GM18507 (cell line): Measurements from ENCODE around the gene VRTN.
"Not testable (repeated sequence)": the region's sequence is repeated elsewhere in the genome, so short reads cannot be mapped to it uniquely, and the experiment has no call there.

Experiments used
- DNase-seq: peaks from one replicate; pipeline ENCODE4 v3.0.0; 2011; ENCODE audit warnings: low read depth; ENCODE audit not compliant: insufficient read length; ENCODE audit errors: extremely low spot score
- FAIRE-seq: peaks from 2 replicates; lab custom pipeline; 2011; peaks lifted over from hg19 to GRCh38; lab: Jason Lieb, UNC

Gene VRTN, protein sequence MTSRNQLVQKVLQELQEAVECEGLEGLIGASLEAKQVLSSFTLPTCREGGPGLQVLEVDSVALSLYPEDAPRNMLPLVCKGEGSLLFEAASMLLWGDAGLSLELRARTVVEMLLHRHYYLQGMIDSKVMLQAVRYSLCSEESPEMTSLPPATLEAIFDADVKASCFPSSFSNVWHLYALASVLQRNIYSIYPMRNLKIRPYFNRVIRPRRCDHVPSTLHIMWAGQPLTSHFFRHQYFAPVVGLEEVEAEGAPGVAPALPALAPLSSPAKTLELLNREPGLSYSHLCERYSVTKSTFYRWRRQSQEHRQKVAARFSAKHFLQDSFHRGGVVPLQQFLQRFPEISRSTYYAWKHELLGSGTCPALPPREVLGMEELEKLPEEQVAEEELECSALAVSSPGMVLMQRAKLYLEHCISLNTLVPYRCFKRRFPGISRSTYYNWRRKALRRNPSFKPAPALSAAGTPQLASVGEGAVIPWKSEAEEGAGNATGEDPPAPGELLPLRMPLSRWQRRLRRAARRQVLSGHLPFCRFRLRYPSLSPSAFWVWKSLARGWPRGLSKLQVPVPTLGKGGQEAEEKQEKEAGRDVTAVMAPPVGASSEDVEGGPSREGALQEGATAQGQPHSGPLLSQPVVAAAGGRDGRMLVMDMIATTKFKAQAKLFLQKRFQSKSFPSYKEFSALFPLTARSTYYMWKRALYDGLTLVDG

DNA sequence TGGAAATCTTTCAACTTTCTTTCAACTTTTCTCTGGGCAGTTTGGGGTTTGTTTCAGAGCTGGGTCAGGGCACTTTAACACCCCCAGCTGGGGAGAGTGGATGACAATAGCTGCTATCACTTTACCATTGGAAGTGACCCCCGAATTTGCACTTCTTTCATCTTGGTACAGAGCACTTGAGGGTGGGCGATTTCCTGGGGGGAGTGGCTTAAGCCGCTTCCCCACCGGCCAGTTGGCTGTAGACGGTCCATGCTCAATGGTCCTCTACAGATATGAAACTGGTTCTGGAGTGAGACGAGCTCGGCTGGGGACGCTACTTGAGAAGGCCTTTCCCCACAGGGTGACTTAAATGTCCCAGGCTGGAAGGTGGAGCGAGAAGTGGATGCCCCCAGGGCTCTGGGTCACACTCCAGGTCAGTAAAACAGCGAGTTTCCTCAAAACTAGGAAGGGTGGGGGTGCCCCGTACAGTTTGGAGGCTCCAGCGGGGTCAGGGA is at the start of gene VRTN:
TSS of gene VRTN (plus strand) at position 231 of the 494 bp plus-strand sequence. CDS start 8,313 bp downstream, outside the sequence.
- DNase-seq (no peak), FAIRE-seq (no peak)

DNA sequence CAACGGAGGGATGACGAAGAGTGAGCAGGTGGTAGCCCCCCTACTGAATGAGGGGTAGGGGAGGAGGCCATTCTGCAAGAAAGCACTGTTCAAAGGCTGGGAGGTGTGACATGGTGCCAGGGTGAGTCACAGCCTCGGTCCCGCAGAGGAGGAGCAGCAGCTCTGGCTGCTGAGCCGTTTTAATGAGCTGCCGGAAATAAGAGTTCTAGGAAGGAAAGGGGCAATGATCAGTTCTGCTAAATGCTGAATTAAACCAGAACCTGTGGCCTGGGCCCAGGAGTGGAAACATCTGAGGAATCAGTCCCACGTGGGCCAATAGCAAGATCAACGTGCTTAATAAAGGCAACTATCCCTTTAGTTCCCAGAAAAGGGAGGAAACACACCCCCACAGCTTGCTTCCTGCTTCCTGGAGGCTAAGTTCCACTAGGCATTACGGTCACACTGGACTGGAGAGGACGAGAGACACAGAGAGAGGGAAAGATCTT is 49.2 kb upstream of the VRTN start:
- FAIRE-seq, result no peak
- no peak for DNase-seq

DNA sequence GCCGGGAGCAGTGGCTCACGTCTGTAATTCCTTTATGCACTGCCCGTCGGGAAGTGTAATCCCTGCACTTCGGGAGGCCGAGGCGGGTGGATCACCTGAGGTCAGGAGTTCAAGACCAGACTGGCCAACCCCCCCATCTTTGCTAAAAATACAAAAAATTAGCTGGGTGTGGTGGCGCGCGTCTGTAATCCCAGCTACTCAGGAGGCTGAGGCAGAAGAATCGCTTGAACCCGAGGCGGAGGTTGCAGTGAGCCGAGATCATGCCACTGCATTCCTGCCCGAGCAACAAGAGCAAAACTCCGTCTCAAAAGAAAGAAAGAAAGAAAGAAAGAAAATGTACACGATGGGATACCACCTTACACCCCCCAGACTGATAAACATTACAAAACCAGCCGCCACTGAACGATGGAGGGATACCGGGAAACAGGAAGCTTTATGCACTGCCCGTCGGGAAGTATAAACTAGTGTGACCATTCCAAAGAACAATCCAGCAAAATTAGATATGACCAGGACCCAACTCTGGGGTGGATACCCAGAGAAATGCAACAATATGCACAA is 46.6 kb upstream of the VRTN start:
- no peak for DNase-seq
- FAIRE-seq, result no peak

DNA sequence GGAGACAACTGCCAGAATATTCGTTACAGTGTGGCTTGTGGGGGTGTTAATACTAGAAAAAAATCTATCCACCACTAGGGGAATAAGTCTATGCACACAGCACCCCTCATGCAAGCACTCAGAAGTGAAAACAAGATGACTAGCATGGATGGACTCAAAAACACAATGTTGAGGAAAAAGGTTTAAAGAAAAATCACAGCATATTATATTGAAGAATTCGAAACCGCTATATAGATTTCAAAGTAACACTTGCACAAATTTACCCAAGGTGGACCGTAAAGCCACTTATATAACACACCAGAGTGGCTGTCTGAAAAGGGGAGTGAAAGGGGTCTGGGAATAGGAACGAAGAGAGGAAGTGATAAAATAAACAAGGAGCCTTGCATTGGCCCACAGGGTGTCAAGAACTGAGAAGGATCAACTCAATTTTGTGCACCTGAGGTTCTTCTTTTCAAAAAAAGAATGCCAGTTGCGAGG is 46.1 kb upstream of the VRTN start:
- FAIRE-seq (peak; percentile 62), DNase-seq (peak; percentile 33)

DNA sequence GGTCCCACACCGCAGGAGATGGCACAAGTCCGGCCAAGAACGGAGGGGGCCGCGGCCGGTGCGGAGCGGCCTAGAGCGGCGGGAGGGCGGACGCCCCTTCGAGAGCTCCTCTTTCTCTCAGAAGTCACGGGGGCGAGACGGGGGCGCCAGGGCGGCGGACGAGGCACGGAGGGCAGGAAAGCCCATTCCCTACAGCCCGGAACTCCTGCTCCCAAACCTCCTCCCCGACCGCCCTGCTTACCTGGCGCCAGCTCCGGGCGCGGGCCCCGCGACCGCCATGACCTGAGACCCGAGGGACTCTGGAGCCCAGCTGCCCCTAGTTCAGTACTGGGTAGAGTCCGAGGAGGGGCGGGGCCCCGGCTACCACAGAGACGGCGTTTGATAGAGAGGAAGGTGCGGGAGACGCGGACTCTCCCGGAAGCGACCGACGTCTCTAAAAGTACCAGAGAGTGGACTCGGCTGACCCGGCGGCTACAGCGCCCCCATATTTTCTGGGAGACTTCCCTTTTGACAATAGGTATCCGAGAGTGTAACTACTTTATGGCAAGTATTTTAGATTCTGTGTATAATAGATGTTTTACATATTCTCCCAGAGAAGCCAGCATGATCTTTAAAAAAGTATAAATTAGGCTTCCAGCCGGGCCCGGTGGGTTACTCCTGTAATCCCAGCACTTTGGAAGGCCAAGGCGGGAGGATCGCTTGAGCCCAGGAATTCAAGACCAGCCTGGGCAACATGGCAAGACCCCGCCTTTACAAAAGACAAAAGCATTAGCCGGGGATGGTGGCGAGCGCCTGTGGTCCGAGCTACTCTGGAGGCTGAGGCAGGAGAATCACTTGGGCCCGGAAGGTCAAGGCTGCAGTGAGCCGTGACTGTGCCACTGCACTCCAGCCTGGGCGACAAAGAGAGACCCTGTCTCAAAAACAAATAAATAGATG is 45.4 kb upstream of the VRTN start, which contains the start of gene ABCD4:
TSS of gene ABCD4 (minus strand) at position 301 of the 936 bp plus-strand sequence. CDS start at position 279, 22 bp downstream.
- peak; percentile 87 for FAIRE-seq

DNA sequence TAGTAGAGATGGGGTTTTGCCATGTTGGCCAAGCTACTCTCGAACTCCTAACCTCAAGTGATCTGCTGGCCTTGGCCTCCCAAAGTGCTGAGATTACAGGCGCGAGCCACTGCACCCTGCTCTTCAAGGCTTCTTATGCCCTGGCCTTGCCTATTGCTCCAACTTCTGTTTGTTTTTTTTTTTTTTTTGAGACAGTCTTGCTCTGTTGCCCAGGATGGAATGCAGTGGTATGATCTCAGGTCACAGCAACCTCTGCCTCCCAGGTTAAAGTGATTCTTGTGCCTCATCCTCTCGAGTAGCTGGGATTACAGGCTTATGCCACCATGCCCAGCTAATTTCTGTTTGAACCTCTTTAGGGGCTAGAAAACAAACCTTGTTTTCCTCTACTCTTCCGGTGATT is 39.6 kb upstream of the VRTN start:
- DNase-seq (no peak), FAIRE-seq (no peak)

More for the DNA sequence above, 45.4 kb upstream of the VRTN start, which contains the start of gene ABCD4:
- DNase-seq, result peak; percentile 82

DNA sequence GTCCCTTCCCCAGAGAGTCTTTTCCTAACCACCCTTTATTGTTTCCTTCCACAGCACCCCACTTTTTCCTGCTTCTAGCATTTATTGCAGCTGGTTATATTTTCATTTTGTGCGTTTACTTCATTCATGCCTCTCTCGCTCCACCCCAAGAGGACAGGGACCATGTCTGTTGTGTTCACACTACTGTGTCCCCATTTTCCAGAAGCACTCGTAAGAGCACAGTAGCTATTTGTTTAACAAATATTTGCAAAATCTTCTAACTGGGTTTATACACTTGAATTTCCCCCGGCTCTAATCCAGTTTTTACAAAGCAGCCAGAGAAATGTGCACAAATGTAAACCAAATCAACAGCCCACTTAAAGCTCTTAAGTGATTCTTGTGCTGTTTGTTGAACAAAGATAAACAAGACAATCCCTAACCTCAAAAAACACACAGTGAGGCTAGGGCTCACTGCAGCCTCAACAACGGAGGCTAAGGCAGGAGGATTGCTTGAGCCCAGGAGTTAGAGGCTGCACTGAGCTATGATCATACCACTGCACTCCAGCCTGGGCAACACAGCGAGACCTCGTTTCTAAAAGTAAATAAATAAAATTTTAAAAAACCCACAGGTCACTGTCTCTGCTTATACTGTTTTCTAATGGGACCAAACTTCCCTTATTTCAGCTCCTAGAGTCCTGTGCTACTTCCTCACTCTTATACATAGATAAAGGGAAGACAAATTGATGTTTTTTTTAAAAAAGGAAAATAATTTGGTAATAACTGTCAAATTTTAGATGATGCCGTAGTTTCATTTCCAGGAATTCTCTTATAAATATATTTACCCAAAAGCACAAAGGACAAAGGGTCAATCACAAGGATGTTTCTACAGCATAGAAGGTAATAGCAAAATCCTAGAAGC is 38.9 kb upstream of the VRTN start:
- no peak for DNase-seq

DNA sequence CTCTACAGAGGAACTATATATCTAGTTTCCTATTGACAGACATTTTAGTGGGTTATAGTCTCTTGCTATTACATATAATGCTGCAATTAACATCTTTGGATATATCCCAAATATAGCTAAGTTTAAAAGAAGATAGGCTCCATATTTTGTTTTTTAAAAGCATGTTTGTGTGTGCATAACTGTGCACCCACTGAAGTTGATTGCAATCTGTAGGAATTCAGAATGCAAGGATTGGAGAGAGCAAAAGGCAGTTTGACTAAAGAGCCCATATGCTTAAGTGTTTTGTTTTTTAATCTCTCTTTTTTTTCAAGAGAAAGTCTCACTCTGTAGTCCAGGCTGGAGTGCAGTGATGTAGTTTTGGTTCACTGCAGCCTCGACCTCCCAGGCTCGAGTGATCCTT is 36.1 kb upstream of the VRTN start:
- no peak for DNase-seq
- FAIRE-seq, result no peak

More for the DNA sequence above, 38.9 kb upstream of the VRTN start:
- no peak for FAIRE-seq

DNA sequence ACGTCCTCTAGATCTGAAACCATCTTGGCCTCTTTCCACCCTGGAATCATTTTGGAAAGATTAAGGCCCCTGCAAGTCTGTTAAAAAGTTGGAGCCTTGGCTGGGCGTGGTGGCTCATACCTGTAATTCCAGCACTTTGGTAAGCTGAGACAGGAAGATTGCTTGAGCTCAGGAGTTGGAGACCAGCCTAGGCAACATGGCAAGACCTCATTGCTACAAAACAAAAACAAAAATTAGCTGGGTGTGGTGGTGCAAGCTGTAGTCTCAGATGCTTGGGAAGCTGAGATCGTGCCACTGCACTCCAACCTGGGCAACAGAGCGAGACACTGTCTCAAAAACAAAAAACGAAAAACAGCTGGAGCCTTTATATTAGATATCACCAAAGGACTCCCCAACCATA is 34.7 kb upstream of the VRTN start:
- no peak for FAIRE-seq
- no peak for DNase-seq

DNA sequence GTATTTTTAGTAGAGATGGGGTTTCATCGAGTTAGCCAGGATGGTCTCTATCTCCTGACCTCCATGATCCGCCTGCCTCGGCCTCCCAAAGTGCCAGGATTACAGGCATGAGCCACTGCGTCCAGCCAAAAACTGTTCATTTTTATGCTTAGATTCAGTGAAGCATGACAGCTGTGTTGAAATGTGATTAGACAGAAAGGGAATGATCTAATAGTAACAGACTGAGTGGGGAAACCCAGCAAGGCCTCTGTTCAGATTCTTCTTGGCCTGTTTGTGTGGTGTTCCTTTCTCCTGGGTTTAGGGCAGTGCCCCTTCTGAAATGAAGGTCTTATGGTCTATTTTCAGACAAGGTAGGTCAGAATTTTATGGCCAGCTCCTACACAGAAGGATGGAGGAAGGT is 33.7 kb upstream of the VRTN start:
- DNase-seq (no peak), FAIRE-seq (no peak)

DNA sequence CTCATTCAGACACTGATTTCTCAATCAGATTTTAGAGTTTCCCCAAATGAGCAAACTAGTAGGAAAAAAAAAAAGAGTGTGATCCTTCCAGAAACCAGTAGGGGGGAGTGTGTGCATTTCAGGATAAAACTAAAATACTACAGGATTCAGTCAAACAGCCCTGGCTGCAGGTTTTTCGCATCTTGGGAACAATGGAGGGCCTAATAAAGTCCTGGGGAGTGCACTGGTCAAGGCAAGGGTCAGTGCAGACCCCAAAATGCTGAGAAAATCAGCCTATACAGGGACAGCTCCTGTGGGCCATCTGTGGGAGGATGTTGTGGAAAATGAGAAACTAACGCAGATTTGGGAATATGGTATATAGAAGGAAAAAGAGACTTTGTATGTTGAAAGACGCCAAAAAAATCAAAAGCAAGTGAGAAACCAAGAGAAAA is 23.3 kb upstream of the VRTN start:
- peak; percentile 44 for FAIRE-seq

DNA sequence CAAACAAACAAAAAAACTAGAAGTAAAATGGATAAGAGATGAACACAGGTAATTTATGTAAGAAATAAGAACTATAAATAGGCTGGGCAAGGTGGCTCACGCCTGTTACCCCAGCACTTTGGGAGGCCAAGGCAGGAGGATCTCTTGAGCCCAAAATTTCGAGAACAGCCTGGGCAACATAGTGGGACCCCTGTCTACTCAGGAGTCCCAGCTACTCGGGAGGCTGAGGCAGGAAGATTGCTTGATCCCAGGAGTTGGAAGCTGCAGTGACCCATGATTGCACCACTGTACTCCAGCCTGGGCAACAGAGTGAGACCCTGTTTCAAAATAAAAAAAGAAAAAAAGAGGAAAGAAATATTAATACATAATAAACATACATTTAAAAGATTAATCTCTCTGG is 22.8 kb upstream of the VRTN start:
- no peak for FAIRE-seq
- no peak for DNase-seq

More for the DNA sequence above, 23.3 kb upstream of the VRTN start:
- no peak for DNase-seq

DNA sequence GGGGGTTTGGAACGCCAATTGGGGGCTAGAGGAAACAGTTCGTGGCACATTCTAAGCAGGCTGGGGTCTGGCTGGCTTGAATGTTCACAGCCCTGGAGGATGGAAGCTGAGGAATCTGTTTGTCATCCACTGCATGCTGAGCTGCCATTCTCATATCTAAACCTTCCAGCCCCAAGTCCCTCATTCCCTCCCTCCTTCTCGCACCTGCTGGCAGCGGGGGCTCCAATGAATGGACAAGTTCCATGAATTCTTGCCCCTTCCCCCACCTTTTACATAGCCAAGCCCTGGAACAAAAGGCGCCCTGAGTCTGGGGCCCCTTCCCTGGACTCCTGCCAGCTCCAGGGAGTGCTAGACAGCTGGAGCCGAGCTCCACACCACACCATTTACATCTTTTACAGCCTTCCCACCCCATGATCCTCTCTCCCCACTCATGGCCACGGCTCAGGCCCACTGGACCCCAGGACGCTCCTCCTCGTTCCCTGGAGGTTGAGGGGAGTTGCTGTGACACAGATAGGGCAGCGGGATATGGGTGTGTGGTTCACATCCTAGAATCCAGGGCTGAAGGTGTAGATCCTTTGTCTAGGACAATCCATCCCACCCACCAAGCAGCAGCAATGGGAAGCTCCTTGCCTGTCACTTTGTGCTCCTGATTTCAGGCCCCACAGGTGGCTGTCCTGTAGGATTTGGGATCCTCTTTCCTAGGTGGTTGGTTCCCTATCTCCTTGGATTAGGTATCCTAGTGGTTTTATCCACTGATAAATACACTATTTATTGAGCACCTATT is 21.7 kb upstream of the VRTN start:
- DNase-seq (no peak), FAIRE-seq (no peak)

DNA sequence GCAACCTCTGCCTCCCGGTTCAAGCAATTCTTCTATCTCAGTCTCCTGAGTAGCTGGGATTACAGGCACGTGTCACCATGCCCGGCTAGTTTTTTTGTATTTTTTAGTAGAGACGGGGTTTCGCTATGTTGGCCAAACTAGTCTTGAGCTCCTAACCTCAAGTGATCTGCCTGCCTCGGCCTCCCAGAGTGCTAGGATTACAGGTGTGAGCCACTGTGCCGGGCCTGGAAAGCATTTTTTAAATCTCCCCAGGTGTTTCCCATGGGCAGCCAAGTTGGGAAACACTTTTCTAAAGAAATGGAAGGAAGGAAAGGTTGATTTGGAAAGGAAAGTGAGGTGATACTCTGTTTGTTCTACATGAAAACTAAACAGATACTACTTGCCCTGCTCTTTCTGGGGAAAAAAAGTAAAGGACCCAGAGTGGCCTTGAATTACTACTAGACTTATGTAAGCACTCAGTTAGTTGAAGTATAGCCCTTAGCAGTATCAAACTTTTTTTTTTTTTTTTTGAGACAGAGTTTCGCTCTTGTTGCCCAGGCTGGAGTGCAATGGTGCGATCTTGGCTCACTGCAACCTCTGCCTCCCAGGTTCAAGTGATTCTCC is 18.2 kb upstream of the VRTN start:
- FAIRE-seq, DNase-seq: not testable (repeated sequence)

DNA sequence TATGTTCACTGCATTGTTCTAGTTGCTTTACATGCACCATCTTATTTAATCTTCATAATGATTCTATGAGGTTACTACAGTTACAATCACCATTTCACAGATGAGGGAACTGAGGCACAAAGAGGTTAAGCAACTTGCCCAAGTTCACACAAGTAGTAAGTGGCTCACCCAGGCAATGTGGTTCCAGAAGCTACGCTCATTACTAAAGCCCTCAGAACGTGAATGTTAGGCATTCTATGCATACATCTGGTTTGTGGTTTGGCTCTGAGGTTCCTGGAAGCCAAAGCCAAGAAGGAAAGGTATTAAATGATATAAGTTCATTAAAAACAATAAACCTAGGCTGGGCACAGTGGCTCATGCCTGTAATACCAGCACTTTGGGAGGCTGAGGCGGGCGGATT is 14.4 kb upstream of the VRTN start:
- FAIRE-seq (no peak), DNase-seq (no peak)

DNA sequence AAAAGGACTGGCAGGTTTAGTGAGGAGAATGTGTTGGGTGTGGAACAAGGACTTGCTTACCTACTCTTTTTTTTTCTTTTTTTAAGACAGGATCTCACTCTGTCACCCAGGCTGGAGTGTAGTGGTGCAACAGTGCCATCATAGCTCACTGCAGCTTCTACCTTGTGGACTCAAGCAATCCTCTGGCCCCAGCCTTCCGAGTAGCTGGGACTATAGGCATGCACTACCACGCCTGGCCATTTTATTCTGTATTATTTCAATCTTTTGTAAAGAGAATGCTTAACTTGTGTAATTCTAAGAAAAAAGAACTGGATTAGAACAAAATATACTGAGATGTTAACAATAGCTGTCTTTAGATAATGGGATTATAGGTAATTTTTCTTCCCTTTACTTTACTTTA is 1.9 kb upstream of the VRTN start:
- FAIRE-seq (no peak), DNase-seq (no peak)
